ENCODE results near the gene BOLA1. TPM values are rescaled to one million over a fixed set of nuclear protein-coding genes. Genes with fewer than 3 reads are reported as not detected.
A peak's percentile ranks its signal among the peaks of the same experiment; 100 is the strongest.

The BOLA1 gene
- total and polyA plus RNA-seq, 12 donors, result 12.9 to 33.6 (median 16.1) TPM

DNA sequence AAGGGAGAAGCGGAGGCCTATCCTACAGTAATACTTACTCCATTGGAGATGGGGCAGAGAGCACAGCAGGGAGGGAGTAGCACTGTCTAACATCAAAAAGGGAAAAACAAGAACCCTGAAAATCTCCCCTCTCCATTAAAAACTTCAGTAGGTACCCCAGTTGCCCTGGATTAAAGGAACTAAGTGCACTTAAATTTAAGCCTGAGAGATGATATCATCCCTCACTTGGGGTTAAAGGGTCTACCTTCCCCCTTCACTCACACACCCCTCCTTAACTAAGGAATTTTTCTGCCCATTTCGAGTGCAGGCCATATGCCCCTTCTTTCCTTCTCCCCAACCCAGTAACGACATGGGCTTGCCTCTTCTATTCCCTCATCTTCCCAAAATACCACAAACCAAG is 41.1 kb downstream of the BOLA1 start:
- H3K27ac ChIP-seq, result peak overlapping the region in 4 of 10 donors; percentile 71 to 92 (median 74)
- peaks cover 0 to 54% (median 40%) of the 10 kb centered on the region in 9 donors for H3K4me1 ChIP-seq
- no peak for ATAC-seq
- H3K27me3 ChIP-seq, result peaks cover 0 to 4% (median 0%) of the 10 kb centered on the region in 7 donors
- TF ChIP-seq, protein P1, sequence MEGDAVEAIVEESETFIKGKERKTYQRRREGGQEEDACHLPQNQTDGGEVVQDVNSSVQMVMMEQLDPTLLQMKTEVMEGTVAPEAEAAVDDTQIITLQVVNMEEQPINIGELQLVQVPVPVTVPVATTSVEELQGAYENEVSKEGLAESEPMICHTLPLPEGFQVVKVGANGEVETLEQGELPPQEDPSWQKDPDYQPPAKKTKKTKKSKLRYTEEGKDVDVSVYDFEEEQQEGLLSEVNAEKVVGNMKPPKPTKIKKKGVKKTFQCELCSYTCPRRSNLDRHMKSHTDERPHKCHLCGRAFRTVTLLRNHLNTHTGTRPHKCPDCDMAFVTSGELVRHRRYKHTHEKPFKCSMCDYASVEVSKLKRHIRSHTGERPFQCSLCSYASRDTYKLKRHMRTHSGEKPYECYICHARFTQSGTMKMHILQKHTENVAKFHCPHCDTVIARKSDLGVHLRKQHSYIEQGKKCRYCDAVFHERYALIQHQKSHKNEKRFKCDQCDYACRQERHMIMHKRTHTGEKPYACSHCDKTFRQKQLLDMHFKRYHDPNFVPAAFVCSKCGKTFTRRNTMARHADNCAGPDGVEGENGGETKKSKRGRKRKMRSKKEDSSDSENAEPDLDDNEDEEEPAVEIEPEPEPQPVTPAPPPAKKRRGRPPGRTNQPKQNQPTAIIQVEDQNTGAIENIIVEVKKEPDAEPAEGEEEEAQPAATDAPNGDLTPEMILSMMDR (IDR thresholded peaks at IDR 0.05), result no peak
- no peak for DNase-seq
- intact Hi-C loops (cut with DNase I), result no loop called here
- H3K36me3 ChIP-seq, result peaks cover 0 to 26% (median 11%) of the 10 kb centered on the region in 9 donors
- no peak overlapping the region for H3K4me3 ChIP-seq
- H3K9me3 ChIP-seq, result no peaks in the 10 kb centered on the region
- WGBS, 2 donors, result 86 to 91% methylated on average over 3 of the region's 3 CpGs

DNA sequence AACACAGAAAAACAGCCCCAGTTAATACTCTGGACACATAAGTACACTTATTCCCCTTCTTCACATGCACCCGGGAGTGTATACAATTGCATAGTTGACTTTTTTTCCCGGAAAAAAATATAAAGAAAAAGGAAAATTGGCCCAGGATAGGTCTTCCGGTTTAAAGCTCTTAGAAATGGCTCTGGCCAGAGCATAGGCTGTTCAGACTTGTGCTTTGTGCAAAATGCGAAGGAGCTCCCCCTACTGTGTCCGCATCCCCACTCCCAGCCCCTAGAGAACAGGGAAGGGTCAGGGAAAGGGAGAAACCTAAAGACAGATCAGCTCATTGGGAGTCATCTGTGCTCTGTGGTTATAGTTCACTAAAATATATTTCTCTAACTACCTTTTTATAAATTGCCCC is 42.8 kb downstream of the BOLA1 start:
- peaks cover 0 to 4% (median 0%) of the 10 kb centered on the region in 7 donors for H3K27me3 ChIP-seq
- H3K9me3 ChIP-seq, result no peaks in the 10 kb centered on the region
- no peak overlapping the region for H3K4me3 ChIP-seq
- peak overlapping the region in 5 of 10 donors; percentile 1 to 54 (median 24) for H3K27ac ChIP-seq
- TF ChIP-seq, protein P1 (IDR thresholded peaks at IDR 0.05), result peak in 6 of 9 donors; percentile 41 to 67 (median 50)
- peaks cover 0 to 44% (median 18%) of the 10 kb centered on the region in 9 donors for H3K36me3 ChIP-seq
- peaks cover 0 to 38% (median 28%) of the 10 kb centered on the region in 9 donors for H3K4me1 ChIP-seq
- 31 to 35% methylated on average over 5 of the region's 5 CpGs for WGBS, 2 donors
- DNase-seq, result peak in 1 of 2 donors; percentile 48
- ATAC-seq, result peak in 7 of 8 donors; percentile 42 to 68 (median 55)
- intact Hi-C loops (cut with DNase I), result no loop called here

DNA sequence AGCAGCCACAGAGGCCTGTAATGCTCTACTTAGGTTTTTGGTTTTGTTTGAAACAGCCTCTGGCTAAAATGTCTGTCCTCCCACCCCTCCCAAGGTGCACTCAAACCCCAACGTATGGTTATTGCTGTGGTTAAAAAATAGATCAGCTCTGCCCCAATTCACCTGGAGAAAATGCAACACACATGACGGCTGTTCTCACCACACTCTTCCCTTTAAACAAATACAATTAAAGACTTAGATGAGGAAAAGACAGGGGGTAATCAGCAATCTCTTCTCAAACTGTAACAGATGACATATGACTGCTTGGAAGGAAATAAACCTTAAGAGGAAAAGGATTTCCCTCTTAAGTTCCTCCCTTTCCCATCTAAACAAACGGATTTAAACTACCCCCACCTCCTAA is 43.5 kb downstream of the BOLA1 start:
- Histone ChIP-seq H3K9me3 (no peaks in the 10 kb centered on the region), H3K4me3 (no peak overlapping the region), H3K4me1 (peaks cover 0 to 32% (median 21%) of the 10 kb centered on the region in 9 donors), H3K36me3 (peaks cover 0 to 51% (median 19%) of the 10 kb centered on the region in 9 donors), H3K27me3 (peaks cover 0 to 4% (median 0%) of the 10 kb centered on the region in 7 donors), H3K27ac (peak overlapping the region in 5 of 10 donors; percentile 1 to 54 (median 47))
- no peak for ATAC-seq
- intact Hi-C loops (cut with DNase I), result no loop called here
- no peak for DNase-seq
- TF ChIP-seq, protein P1 (IDR thresholded peaks at IDR 0.05), result no peak
- WGBS, 2 donors, result 44 to 45% methylated on average over 3 of the region's 3 CpGs

DNA sequence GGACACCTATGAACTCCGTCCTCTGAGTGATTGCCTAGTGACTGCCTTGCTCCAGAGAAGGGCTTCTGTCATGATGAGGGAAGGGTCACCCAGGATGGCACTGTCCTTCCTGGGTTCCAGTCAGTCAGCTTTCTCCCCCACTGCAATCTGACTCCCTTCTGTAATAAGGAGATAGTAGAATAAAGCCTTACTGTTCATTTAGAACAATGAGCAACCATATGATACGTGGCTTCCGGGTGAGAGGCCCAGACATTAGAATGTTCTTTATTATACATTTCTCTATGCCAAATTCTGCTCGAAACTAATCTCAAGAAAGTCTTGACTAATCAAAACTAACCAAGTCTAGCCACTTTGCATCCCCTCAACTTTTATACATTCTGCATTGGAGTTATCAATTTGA is 45.8 kb downstream of the BOLA1 start:
- H3K36me3 ChIP-seq, result peaks cover 0 to 74% (median 37%) of the 10 kb centered on the region in 9 donors
- H3K9me3 ChIP-seq, result no peaks in the 10 kb centered on the region

More for the DNA sequence above, 45.8 kb downstream of the BOLA1 start:
- H3K27me3 ChIP-seq, result peaks cover 0 to 4% (median 0%) of the 10 kb centered on the region in 7 donors
- TF ChIP-seq, protein P1 (IDR thresholded peaks at IDR 0.05), result no peak
- ATAC-seq (no peak), DNase-seq (no peak)
- H3K4me3 ChIP-seq, result no peak overlapping the region
- H3K27ac ChIP-seq, result no peak overlapping the region
- H3K4me1 ChIP-seq, result peaks cover 0 to 16% (median 5%) of the 10 kb centered on the region in 9 donors
- intact Hi-C loops (cut with DNase I), result no loop called here
- whole genome bisulfite sequencing, 2 donors, result 92% methylated on average over 4 of the region's 4 CpGs

Data from heart right ventricle (tissue), 16 donors.